GM23248 (cell line): Measurements from ENCODE around the gene ELMO3. TPM values are rescaled to one million over a fixed set of nuclear protein-coding genes. Genes with fewer than 3 reads are reported as not detected.

Experiments used
- DNase-seq: peaks from one replicate; pipeline ENCODE4 v3.0.0-alpha.2; 2015
- H2AFZ ChIP-seq: fragments of 200-600 bp; sonication (generic); 2 replicates; pipeline ENCODE4 v1.6.1; 2016; ENCODE audit warnings: antibody characterized with exemption
- H3F3A ChIP-seq: fragments of 200-600 bp; sonication (generic); 2 replicates; pipeline ENCODE4 v1.6.1; 2016; ENCODE audit warnings: mild to moderate bottlenecking, antibody characterized with exemption, mixed run types; ENCODE audit not compliant: insufficient read depth
- H3K27ac ChIP-seq: fragments of 200-600 bp; sonication (generic); 2 replicates; pipeline ENCODE4 v1.5.1; 2016; ENCODE audit warnings: mild to moderate bottlenecking
- H3K27me3 ChIP-seq: fragments of 200-600 bp; sonication (generic); replicated peaks from 2 replicates; pipeline ENCODE4 v1.6.1; 2016; ENCODE audit warnings: mild to moderate bottlenecking; ENCODE audit not compliant: insufficient read depth
- H3K36me3 ChIP-seq: fragments of 200-600 bp; sonication (generic); 2 replicates; pipeline ENCODE4 v1.6.1; 2016; ENCODE audit warnings: low read depth, mild to moderate bottlenecking
- H3K4me1 ChIP-seq: fragments of 200-600 bp; sonication (generic); 2 replicates; pipeline ENCODE4 v1.6.1; 2016; ENCODE audit warnings: mild to moderate bottlenecking; ENCODE audit not compliant: insufficient read depth
- H3K4me2 ChIP-seq: fragments of 200-600 bp; sonication (generic); one replicate; pipeline ENCODE4 v1.6.1; 2016; ENCODE audit warnings: mild to moderate bottlenecking; ENCODE audit not compliant: unreplicated experiment
- H3K4me3 ChIP-seq: fragments of 200-600 bp; sonication (generic); 2 replicates; pipeline ENCODE4 v1.5.1; 2016; ENCODE audit warnings: mild to moderate bottlenecking
- H3K79me2 ChIP-seq: fragments of 200-600 bp; sonication (generic); 2 replicates; pipeline ENCODE4 v1.6.1; 2016; ENCODE audit warnings: mild to moderate bottlenecking; ENCODE audit not compliant: insufficient read depth
- H3K9ac ChIP-seq: fragments of 200-600 bp; sonication (generic); 2 replicates; pipeline ENCODE4 v1.6.1; 2016; ENCODE audit warnings: mild to moderate bottlenecking
- H3K9me2 ChIP-seq: fragments of 200-600 bp; sonication (generic); 2 replicates; pipeline ENCODE4 v1.6.1; 2016; ENCODE audit warnings: mixed run types, mild to moderate bottlenecking, moderate library complexity; ENCODE audit not compliant: insufficient read depth
- H3K9me3 ChIP-seq: fragments of 200-600 bp; sonication (generic); one replicate; pipeline ENCODE4 v1.6.1; 2017; ENCODE audit warnings: low read depth
- H4K20me1 ChIP-seq: fragments of 200-600 bp; sonication (generic); 2 replicates; pipeline ENCODE4 v1.6.0; 2016; ENCODE audit not compliant: insufficient read depth
- EZH2 ChIP-seq: fragments of 200-600 bp; sonication (generic); IDR thresholded peaks from 2 replicates; pipeline ENCODE4 v1.6.1; 2018; ENCODE audit warnings: antibody characterized with exemption, mild to moderate bottlenecking; ENCODE audit not compliant: insufficient read depth, poor library complexity, severe bottlenecking
- EZH2phosphoT487 ChIP-seq: fragments of 200-600 bp; sonication (generic); IDR thresholded peaks from 2 replicates; pipeline ENCODE4 v1.6.1; 2018; ENCODE audit warnings: antibody characterized with exemption, moderate library complexity, mild to moderate bottlenecking, low read depth; ENCODE audit not compliant: insufficient read depth
- WGBS, 2 experiments: methylation state at CpG; one replicate each; pipeline ENCODE4 v1.1.6; 2015 to 2017; ENCODE audit warnings: low lambda C conversion rate in 2 of 2, low coverage in 1 of 2; ENCODE audit errors: missing lambda C conversion rate in 2 of 2; 5-methylcytosine and 5-hydroxymethylcytosine counted together
- in situ Hi-C: fragments of 300-500 bp; cut with MboI; formaldehyde crosslinking; loops from 2 replicates; pipeline ENCODE4 v1.15.0; 2020
- polyA plus RNA-seq: library from polyadenylated mRNA; unstranded; fragments of >200 nt; fragmentation: Nextera tagmentation; extraction: Ambion mirVana; gene quantifications from 2 replicates; pipeline ENCODE4 v1.2.1, GENCODE V29; 2016
- total RNA-seq: library from RNA; depleted of rRNA; stranded (reverse); fragments of >200 nt; shearing (Covaris generic); gene quantifications from 2 replicates; pipeline ENCODE4 v1.2.3, GENCODE V29; 2014

The ELMO3 gene
- total and polyA plus RNA-seq, 2 experiments from 2014 or later = 1.5 TPM; not detected in 1

DNA sequence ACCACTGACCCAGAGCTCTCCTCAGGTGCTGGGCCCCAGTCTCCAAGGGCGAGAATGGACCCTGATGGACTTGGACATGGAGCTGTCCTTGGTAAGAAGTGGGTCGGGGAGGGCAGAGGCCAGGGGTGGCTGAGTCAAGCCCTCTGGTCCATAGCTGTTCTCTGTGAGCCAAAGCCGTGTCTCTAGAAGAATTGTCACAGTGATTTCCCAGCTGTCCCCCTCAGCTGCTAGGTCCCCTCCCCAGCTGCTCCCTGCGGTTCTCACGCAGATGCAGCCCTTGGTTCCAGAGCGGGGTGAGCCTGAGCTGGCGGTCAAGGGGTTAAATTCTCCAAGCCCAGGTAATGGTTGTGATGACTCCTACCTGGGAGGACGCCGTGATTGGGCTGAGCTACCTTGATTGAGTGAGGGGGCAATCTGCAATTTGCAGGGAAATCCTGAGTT lies 29.9 kb upstream of the ELMO3 start:
- DNase-seq = no peak
- Histone ChIP-seq H3K4me2 (no peak overlapping the region), H3K27ac (no peak overlapping the region), H3F3A (peaks cover 26% of the 10 kb centered on the region), H3K27me3 (no peaks in the 10 kb centered on the region), H4K20me1 (no peaks in the 10 kb centered on the region), H3K9me3 (no peaks in the 10 kb centered on the region), H3K4me3 (no peak overlapping the region), H2AFZ (no peak overlapping the region), H3K9me2 (no peaks in the 10 kb centered on the region), H3K9ac (no peak overlapping the region), H3K4me1 (0 out of 2 replicates have a peak, but pooled peaks cover 5% of the 10 kb centered on the region), H3K36me3 (no peaks in the 10 kb centered on the region), H3K79me2 (no peaks in the 10 kb centered on the region)
- in situ Hi-C loops = loop anchor here (25.0 kb wide), 1 partner anchor 207 kb away; the partner anchor contains the start of gene CES3
- WGBS, 2 experiments = 73 to 74% methylated on average over 9 of the region's 9 CpGs
- TF ChIP-seq EZH2 (no peak), EZH2phosphoT487 (no peak)

GRCh38 chr16:67169642-67170167 lies 29.2 kb upstream of the ELMO3 start:
- Histone ChIP-seq H3K4me3 (peak overlapping the region; percentile 74), H2AFZ (peak overlapping the region; percentile 76), H4K20me1 (no peaks in the 10 kb centered on the region), H3K4me1 (0 out of 2 replicates have a peak, but pooled peaks cover 9% of the 10 kb centered on the region), H3K4me2 (peak overlapping the region; percentile 87), H3K9me3 (no peaks in the 10 kb centered on the region), H3K9ac (peak overlapping the region; percentile 86), H3K36me3 (no peaks in the 10 kb centered on the region), H3F3A (peaks cover 26% of the 10 kb centered on the region), H3K79me2 (no peaks in the 10 kb centered on the region), H3K9me2 (no peaks in the 10 kb centered on the region), H3K27me3 (no peaks in the 10 kb centered on the region), H3K27ac (peak overlapping the region; percentile 86)
- in situ Hi-C loops = loop anchor here (25.0 kb wide), 1 partner anchor 207 kb away; the partner anchor contains the start of gene CES3
- peak; percentile 53 for DNase-seq
- WGBS, 2 experiments = 21 to 22% methylated on average over 21 to 24 of the region's 24 CpGs
- TF ChIP-seq EZH2 = no peak
- TF ChIP-seq EZH2phosphoT487 = no peak

- in situ Hi-C loops = loop anchor here (25.0 kb wide), 1 partner anchor 208 kb away; the partner anchor contains the start of gene CES3
These were observed 28.6 kb upstream of the ELMO3 start, which contains the start of gene NOL3 for GRCh38 chr16:67170168-67170948. NOL3 (plus strand) TSS chr16:67170538.

DNA sequence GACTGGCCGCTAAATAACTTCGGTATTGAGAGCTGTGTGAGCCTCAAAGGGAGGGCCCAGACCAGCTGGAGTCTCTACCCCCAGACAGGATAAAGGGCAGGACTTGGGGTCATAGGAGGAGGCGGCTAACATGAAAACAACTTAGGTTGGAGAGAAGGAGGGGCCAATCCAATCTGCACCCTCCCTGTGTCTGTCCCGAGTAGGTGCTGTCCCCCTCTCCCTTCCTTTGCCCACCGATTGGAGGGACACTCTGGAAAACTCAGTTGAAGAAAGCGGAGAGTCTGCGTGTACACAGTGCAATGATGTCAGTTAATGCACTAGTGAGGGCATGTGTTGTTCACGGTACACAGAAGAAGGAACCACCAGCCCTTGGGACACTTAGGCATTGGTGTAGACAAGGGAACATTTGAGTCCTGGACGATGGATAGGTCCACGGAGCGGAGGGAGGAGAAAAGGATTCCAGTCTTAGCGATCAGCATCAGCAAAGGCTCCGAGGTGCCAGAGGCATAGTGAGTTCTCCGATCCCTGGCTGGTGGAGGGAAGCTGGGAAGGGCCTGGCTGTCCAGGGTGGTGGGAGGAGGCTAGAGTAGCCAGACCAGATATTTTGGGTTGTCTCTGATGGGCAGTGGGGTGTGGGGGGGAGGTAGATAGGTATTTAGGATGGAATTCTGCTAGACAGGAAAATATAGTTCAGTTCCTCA lies 27.8 kb upstream of the ELMO3 start:
- peaks cover 26% of the 10 kb centered on the region for H3F3A ChIP-seq
- H4K20me1 ChIP-seq = no peaks in the 10 kb centered on the region
- peak overlapping the region; percentile 77 for H2AFZ ChIP-seq
- H3K4me3 ChIP-seq = peak overlapping the region; percentile 74
- 28 to 29% methylated on average over 14 of the region's 14 CpGs for WGBS, 2 experiments
- H3K9me2 ChIP-seq = no peaks in the 10 kb centered on the region
- peak overlapping the region; percentile 86 for H3K9ac ChIP-seq
- no peaks in the 10 kb centered on the region for H3K79me2 ChIP-seq
- peak; percentile 57 for DNase-seq
- in situ Hi-C loops = loop anchor here (25.0 kb wide), 1 partner anchor 209 kb away; the partner anchor contains the start of gene CES3
- H3K27ac ChIP-seq = peak overlapping the region; percentile 86
- 0 out of 2 replicates have a peak, but pooled peaks cover 9% of the 10 kb centered on the region for H3K4me1 ChIP-seq
- no peaks in the 10 kb centered on the region for H3K9me3 ChIP-seq
- peak overlapping the region; percentile 87 for H3K4me2 ChIP-seq
- H3K27me3 ChIP-seq = no peaks in the 10 kb centered on the region
- TF ChIP-seq EZH2 = no peak
- TF ChIP-seq EZH2phosphoT487 = no peak
- H3K36me3 ChIP-seq = no peaks in the 10 kb centered on the region

More at GRCh38 chr16:67170168-67170948, 28.6 kb upstream of the ELMO3 start, which contains the start of gene NOL3:
- 2% methylated on average over 35 to 44 of the region's 50 CpGs for WGBS, 2 experiments
- Histone ChIP-seq H4K20me1 (no peaks in the 10 kb centered on the region), H3K27me3 (no peaks in the 10 kb centered on the region), H3K79me2 (no peaks in the 10 kb centered on the region), H3K4me3 (peak within 1 kb of the TSS; percentile 74), H3K4me1 (0 out of 2 replicates have a peak, but pooled peaks cover 9% of the 10 kb centered on the region), H3F3A (peaks cover 26% of the 10 kb centered on the region), H3K9me3 (no peaks in the 10 kb centered on the region), H3K36me3 (no peaks in the 10 kb centered on the region), H2AFZ (peak within 1 kb of the TSS; percentile 77), H3K4me2 (peak within 1 kb of the TSS; percentile 87), H3K9ac (peak within 1 kb of the TSS; percentile 86), H3K27ac (peak within 1 kb of the TSS; percentile 86), H3K9me2 (no peaks in the 10 kb centered on the region)
- DNase-seq = peak; percentile 88
- TF ChIP-seq EZH2phosphoT487 (no peak), EZH2 (no peak)
